HepG2 (cell line): Measurements from ENCODE around the gene DSCAM. TPM values are rescaled to one million over a fixed set of nuclear protein-coding genes. Genes with fewer than 3 reads are reported as not detected.

Experiments used
- ATAC-seq: fragments of 200-7000 bp; cut with Tn5 transposase; 3 replicates; pipeline ENCODE4 v1.9.1; 2020; ENCODE audit warnings: mild to moderate bottlenecking, moderate library complexity
- BruUV-seq: library from RNA; stranded (reverse); fragments of 400-500 nt; replicated peaks from 2 replicates; lab custom pipeline; 2021; lab: Mats Ljungman, UMichigan
- CTCF ChIA-PET: fragments of 300-600 bp; formaldehyde crosslinking; extraction: SDS; loops from one replicate; lab custom pipeline; 2021; ENCODE audit warnings: low total read pairs, inconsistent platforms, low intra/inter-chr PET ratio; lab: Yijun Ruan, JAX
- POLR2A ChIA-PET: fragments of 350-600 bp; sonication (Branson Sonifier 250); formaldehyde crosslinking; loops from one replicate; lab custom pipeline; 2020; ENCODE audit warnings: antibody characterized with exemption, inconsistent platforms; lab: Yijun Ruan, JAX
- DNase-seq: peaks from one replicate; pipeline ENCODE4 v3.0.0-alpha.2; 2015; ENCODE audit warnings: low spot score
- FAIRE-seq: peaks from 3 replicates; lab custom pipeline; 2011; peaks lifted over from hg19 to GRCh38; lab: Jason Lieb, UNC
- H2AFZ ChIP-seq: one replicate; pipeline ENCODE4 v1.6.1; 2011; ENCODE audit warnings: low read length, inconsistent platforms
- H3K27ac ChIP-seq: fragments of 300-600 bp; 3 replicates; pipeline ENCODE4 v1.8.0; 2011; ENCODE audit warnings: mixed run types, mild to moderate bottlenecking, mixed read lengths, low read length, inconsistent platforms; ENCODE audit not compliant: insufficient read depth; ENCODE audit errors: extremely low read length
- H3K27me3 ChIP-seq, 2 experiments: fragments of 200-600 bp in 1 of 2; 2 replicates in 1 of 2; 3 replicates in 1 of 2; pipeline versions ENCODE4 v1.6.0 to v1.8.0; 2011; ENCODE audit warnings: low read length in 2 of 2, mild to moderate bottlenecking in 2 of 2, moderate library complexity in 2 of 2, inconsistent platforms in 1 of 2; ENCODE audit not compliant: insufficient read depth in 2 of 2, control insufficient read depth in 1 of 2
- H3K36me3 ChIP-seq, 2 experiments: fragments of 200-600 bp in 1 of 2; replicated peaks in 1 of 2; 2 replicates in 1 of 2; 3 replicates in 1 of 2; pipeline versions ENCODE4 v1.5.1 to v1.8.0; 2011; ENCODE audit warnings: low read length in 2 of 2, inconsistent platforms in 1 of 2; ENCODE audit not compliant: insufficient read depth in 2 of 2, control insufficient read depth in 1 of 2
- H3K4me1 ChIP-seq: 2 replicates; pipeline ENCODE4 v1.5.1; 2012; ENCODE audit warnings: low read length, inconsistent platforms; ENCODE audit not compliant: insufficient read depth
- H3K4me2 ChIP-seq: 2 replicates; pipeline ENCODE4 v1.6.0; 2011; ENCODE audit warnings: low read depth, low read length, inconsistent platforms
- H3K4me3 ChIP-seq, 3 experiments: fragments of 200-600 bp in 1 of 3; sonication (generic), shearing (Covaris generic) in 1 of 3; replicated peaks in 1 of 3; 2 replicates each; pipeline ENCODE4 v1.5.1; 2011 to 2016; ENCODE audit warnings: low read length in 3 of 3, inconsistent platforms in 2 of 3, low read depth in 2 of 3, mild to moderate bottlenecking in 2 of 3, control low read depth in 1 of 3, mixed read lengths in 1 of 3; ENCODE audit not compliant: insufficient read depth in 1 of 3
- H3K79me2 ChIP-seq: one replicate; pipeline ENCODE4 v1.6.1; 2011; ENCODE audit warnings: low read length, inconsistent platforms; ENCODE audit not compliant: insufficient read depth
- H3K9ac ChIP-seq: 2 replicates; pipeline ENCODE4 v1.6.0; 2011; ENCODE audit warnings: mild to moderate bottlenecking, low read depth, low read length, inconsistent platforms; ENCODE audit not compliant: insufficient read depth
- H3K9me3 ChIP-seq: 2 replicates; pipeline ENCODE4 v1.5.1; 2012; ENCODE audit warnings: mild to moderate bottlenecking, low read length
- H4K20me1 ChIP-seq: 2 replicates; pipeline ENCODE4 v1.6.0; 2011; ENCODE audit warnings: inconsistent platforms, mild to moderate bottlenecking, low read length, moderate library complexity; ENCODE audit not compliant: insufficient read depth
- ATM ChIP-seq: fragments of 450-650 bp; IDR thresholded peaks from 2 replicates; pipeline ENCODE4 v1.7.1; 2017; ENCODE audit warnings: mild to moderate bottlenecking, borderline replicate concordance
- CC2D1A ChIP-seq: sonication (generic); formaldehyde crosslinking; IDR thresholded peaks from 2 replicates; pipeline ENCODE4 v1.8.1; 2023; ENCODE audit warnings: mild to moderate bottlenecking, missing genetic modification reagents
- FOXJ3 ChIP-seq: sonication (generic); formaldehyde crosslinking; IDR thresholded peaks from 2 replicates; pipeline ENCODE4 v1.4.0; 2020; ENCODE audit warnings: missing genetic modification reagents, mild to moderate bottlenecking, borderline replicate concordance
- PHF21A ChIP-seq: sonication (generic); formaldehyde crosslinking; IDR thresholded peaks from 2 replicates; pipeline ENCODE4 v1.5.0; 2020; ENCODE audit warnings: mild to moderate bottlenecking, missing genetic modification reagents
- SMC3 ChIP-seq: IDR thresholded peaks from 2 replicates; pipeline ENCODE4 v1.6.1; 2011; ENCODE audit warnings: low read length, improper control_type of control experiment
- TEAD3 ChIP-seq: optimal IDR thresholded peaks from 2 replicates; pipeline ENCODE3; 2016; ENCODE audit warnings: borderline replicate concordance
- TGIF2 ChIP-seq: IDR thresholded peaks from 2 replicates; pipeline ENCODE4 v1.6.1; 2016; ENCODE audit warnings: control low read depth, missing compliant biosample characterization
- ZMYM2 ChIP-seq: sonication (generic); formaldehyde crosslinking; IDR thresholded peaks from 2 replicates; pipeline ENCODE4 v1.8.0; 2022; ENCODE audit warnings: mild to moderate bottlenecking, missing genetic modification reagents
- ZNF333 ChIP-seq: sonication (generic); formaldehyde crosslinking; IDR thresholded peaks from 2 replicates; pipeline ENCODE4 v1.4.0; 2020; ENCODE audit warnings: mild to moderate bottlenecking, missing genetic modification reagents, borderline replicate concordance
- ZNF335 ChIP-seq: sonication (generic); formaldehyde crosslinking; IDR thresholded peaks from 2 replicates; pipeline ENCODE4 v1.4.0; 2020; ENCODE audit warnings: missing genetic modification reagents
- ZNF530 ChIP-seq: sonication (generic); formaldehyde crosslinking; IDR thresholded peaks from 2 replicates; pipeline ENCODE4 v1.5.0; 2020; ENCODE audit warnings: low read depth, mild to moderate bottlenecking, missing genetic modification reagents
- ZNF547 ChIP-seq: sonication (generic); formaldehyde crosslinking; IDR thresholded peaks from 2 replicates; pipeline ENCODE4 v1.5.1; 2020; ENCODE audit warnings: mild to moderate bottlenecking, missing genetic modification reagents
- ZNF619 ChIP-seq: sonication (generic); formaldehyde crosslinking; IDR thresholded peaks from 2 replicates; pipeline ENCODE4 v1.4.0; 2020; ENCODE audit warnings: mild to moderate bottlenecking, missing genetic modification reagents
- ZNF788 ChIP-seq: sonication (generic); formaldehyde crosslinking; IDR thresholded peaks from 2 replicates; pipeline ENCODE4 v1.5.0; 2020; ENCODE audit warnings: mild to moderate bottlenecking, missing genetic modification reagents, borderline replicate concordance
- WGBS: methylation state at CpG from one replicate; pipeline ENCODE4 v1.1.6; 2017; ENCODE audit warnings: low lambda C conversion rate; 5-methylcytosine and 5-hydroxymethylcytosine counted together
- in situ Hi-C: cut with HindIII; loops from 2 replicates; pipeline ENCODE4 v1.10.0; 2017; ENCODE audit warnings: low pct_unique_long_range_greater_than_20kb; ENCODE audit not compliant: extremely low pct_ligation_motif_present
- intact Hi-C: fragments of 100-400 bp; cut with micrococcal nuclease; formaldehyde crosslinking; loops from one replicate; pipeline ENCODE4 v1.10.0; 2022; ENCODE audit not compliant: unreplicated experiment
- polyA plus RNA-seq, 8 experiments: library from polyadenylated mRNA; depleted of rRNA in 3 of 8; stranded (reverse) in 7 of 8; unstranded in 1 of 8; fragments of >200 nt; fragmentation: Illumina TruSeq in 4 of 8; extraction: Trizol in 4 of 8; gene quantifications; 2 replicates each; pipeline versions ENCODE4 v1.2.1 to v1.2.3, GENCODE V29; 2011 to 2016; ENCODE audit warnings: low read depth in 4 of 8, missing spikeins in 1 of 8, mixed read lengths in 1 of 8; ENCODE audit not compliant: insufficient read depth in 1 of 8
- total RNA-seq, 5 experiments: library from RNA; depleted of rRNA; stranded (reverse); fragments of >200 nt; fragmentation: Illumina TruSeq; extraction: Trizol; gene quantifications; 2 replicates each; pipeline ENCODE4 v1.2.3, GENCODE V29; 2016; ENCODE audit warnings: low read depth in 1 of 5
- TF ChIP-seq, protein P1 (sequence below): sonication (generic); formaldehyde crosslinking; IDR thresholded peaks from 2 replicates; pipeline ENCODE4 v1.8.0; 2023; ENCODE audit warnings: mild to moderate bottlenecking, missing genetic modification reagents
- TF ChIP-seq, protein P2 (sequence below), 2 experiments: sonication (generic) in 1 of 2; formaldehyde crosslinking in 1 of 2; IDR thresholded peaks; 2 replicates each; pipeline versions ENCODE4 v1.4.0 to v1.6.1; 2016 to 2020; ENCODE audit warnings: borderline replicate concordance in 1 of 2, low read depth in 1 of 2, mild to moderate bottlenecking in 1 of 2, missing genetic modification reagents in 1 of 2

Gene DSCAM
- total and polyA plus RNA-seq, 2 of the 13 experiments (the other 11 are each of a cell fraction or from before 2014, with no cell fraction given) = not detected

DNA sequence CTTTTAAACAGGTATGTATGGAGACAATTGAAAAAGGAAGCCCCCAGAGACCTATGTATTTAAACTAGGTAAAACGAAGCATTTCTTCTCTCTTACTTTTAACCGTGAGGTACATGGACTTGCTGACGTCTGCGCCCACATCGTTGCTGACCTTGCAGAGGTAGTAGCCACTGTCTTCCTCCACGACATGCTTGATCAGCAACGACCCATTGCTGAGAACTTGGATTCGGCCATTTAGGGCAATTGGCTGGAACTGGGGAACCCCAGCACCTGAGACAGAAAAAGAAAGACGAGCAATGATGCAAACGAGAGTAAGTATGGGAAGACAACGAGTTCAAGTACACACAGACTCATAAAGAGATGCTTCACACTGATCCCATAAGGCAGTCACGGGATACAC lies 571.0 kb downstream of the DSCAM start:
- no peak overlapping the region for H2AFZ ChIP-seq
- H3K27me3 ChIP-seq = no peaks in the 10 kb centered on the region
- no peaks in the 10 kb centered on the region for H3K4me1 ChIP-seq
- ATAC-seq = no peak
- no peak overlapping the region for H3K9ac ChIP-seq
- no peak for TF ChIP-seq SMC3
- TF ChIP-seq PHF21A (CRISPR knock-in tag) = no peak
- TF ChIP-seq, protein P1, sequence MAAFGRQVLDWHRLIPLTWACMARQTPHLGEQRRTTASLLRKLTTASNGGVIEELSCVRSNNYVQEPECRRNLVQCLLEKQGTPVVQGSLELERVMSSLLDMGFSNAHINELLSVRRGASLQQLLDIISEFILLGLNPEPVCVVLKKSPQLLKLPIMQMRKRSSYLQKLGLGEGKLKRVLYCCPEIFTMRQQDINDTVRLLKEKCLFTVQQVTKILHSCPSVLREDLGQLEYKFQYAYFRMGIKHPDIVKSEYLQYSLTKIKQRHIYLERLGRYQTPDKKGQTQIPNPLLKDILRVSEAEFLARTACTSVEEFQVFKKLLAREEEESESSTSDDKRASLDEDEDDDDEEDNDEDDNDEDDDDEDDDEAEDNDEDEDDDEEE (CRISPR knock-in tag) = no peak
- no peak for TF ChIP-seq ZNF619 (CRISPR knock-in tag)
- TF ChIP-seq, all 625 proteins: peak for 0
- Histone ChIP-seq H3K4me2 (no peak overlapping the region), H3K36me3 (no peaks in the 10 kb centered on the region), H3K4me3 (no peak overlapping the region), H3K79me2 (no peaks in the 10 kb centered on the region), H3K9me3 (peaks cover 89% of the 10 kb centered on the region), H3K27ac (no peak overlapping the region), H4K20me1 (no peaks in the 10 kb centered on the region)
- ChIA-PET POLR2A (no interaction called here), CTCF (no interaction called here)
- in situ Hi-C loops (no loop called here), intact Hi-C loops (no loop called here)
- FAIRE-seq = no peak
- WGBS = 13% methylated on average over 12 of the region's 12 CpGs
- no peak for DNase-seq
- no TSS peak for BruUV-seq

GRCh38 chr21:40272037-40272436 lies 574.9 kb downstream of the DSCAM start:
- no TSS peak for BruUV-seq
- Histone ChIP-seq H2AFZ (no peak overlapping the region), H3K79me2 (no peaks in the 10 kb centered on the region), H3K4me2 (no peak overlapping the region), H3K36me3 (no peaks in the 10 kb centered on the region), H3K27ac (no peak overlapping the region), H3K27me3 (no peaks in the 10 kb centered on the region), H3K4me1 (no peaks in the 10 kb centered on the region), H3K9me3 (peaks cover 98% of the 10 kb centered on the region), H3K4me3 (no peak overlapping the region), H3K9ac (no peak overlapping the region), H4K20me1 (no peaks in the 10 kb centered on the region)
- POLR2A ChIA-PET = no interaction called here
- intact Hi-C loops (no loop called here), in situ Hi-C loops (no loop called here)
- no peak for DNase-seq
- CTCF ChIA-PET = no interaction called here
- FAIRE-seq = no peak
- no peak for ATAC-seq
- 0% methylated on average over 4 of the region's 4 CpGs for WGBS
- TF ChIP-seq TEAD3 (CRISPR knock-in tag) (no peak), FOXJ3 (CRISPR knock-in tag) (no peak), ATM (no peak), ZMYM2 (no peak), CC2D1A (CRISPR knock-in tag) (no peak), TGIF2 (CRISPR knock-in tag) (no peak), ZNF530 (CRISPR knock-in tag) (no peak), ZNF547 (CRISPR knock-in tag) (no peak), ZNF333 (CRISPR knock-in tag) (no peak), ZNF335 (CRISPR knock-in tag) (no peak), ZNF788 (no peak)
- TF ChIP-seq, protein P2, sequence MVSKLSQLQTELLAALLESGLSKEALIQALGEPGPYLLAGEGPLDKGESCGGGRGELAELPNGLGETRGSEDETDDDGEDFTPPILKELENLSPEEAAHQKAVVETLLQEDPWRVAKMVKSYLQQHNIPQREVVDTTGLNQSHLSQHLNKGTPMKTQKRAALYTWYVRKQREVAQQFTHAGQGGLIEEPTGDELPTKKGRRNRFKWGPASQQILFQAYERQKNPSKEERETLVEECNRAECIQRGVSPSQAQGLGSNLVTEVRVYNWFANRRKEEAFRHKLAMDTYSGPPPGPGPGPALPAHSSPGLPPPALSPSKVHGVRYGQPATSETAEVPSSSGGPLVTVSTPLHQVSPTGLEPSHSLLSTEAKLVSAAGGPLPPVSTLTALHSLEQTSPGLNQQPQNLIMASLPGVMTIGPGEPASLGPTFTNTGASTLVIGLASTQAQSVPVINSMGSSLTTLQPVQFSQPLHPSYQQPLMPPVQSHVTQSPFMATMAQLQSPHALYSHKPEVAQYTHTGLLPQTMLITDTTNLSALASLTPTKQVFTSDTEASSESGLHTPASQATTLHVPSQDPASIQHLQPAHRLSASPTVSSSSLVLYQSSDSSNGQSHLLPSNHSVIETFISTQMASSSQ (IDR thresholded peaks at IDR 0.05; ENCODE audit: low read depth) = no peak
- TF ChIP-seq, protein P2 (CRISPR knock-in tag; IDR thresholded peaks at IDR 0.05; ENCODE audit: borderline replicate concordance) = no peak
